SHP77 (cell line): Measurements from ENCODE around the gene TRIM59.
A peak's percentile ranks its signal among the peaks of the same experiment; 100 is the strongest.

Experiments
- DNase-seq, 2 experiments: peaks; one replicate each; lab custom pipeline; 2025; lab: John Stamatoyannopoulos, UW

Gene TRIM59

DNA sequence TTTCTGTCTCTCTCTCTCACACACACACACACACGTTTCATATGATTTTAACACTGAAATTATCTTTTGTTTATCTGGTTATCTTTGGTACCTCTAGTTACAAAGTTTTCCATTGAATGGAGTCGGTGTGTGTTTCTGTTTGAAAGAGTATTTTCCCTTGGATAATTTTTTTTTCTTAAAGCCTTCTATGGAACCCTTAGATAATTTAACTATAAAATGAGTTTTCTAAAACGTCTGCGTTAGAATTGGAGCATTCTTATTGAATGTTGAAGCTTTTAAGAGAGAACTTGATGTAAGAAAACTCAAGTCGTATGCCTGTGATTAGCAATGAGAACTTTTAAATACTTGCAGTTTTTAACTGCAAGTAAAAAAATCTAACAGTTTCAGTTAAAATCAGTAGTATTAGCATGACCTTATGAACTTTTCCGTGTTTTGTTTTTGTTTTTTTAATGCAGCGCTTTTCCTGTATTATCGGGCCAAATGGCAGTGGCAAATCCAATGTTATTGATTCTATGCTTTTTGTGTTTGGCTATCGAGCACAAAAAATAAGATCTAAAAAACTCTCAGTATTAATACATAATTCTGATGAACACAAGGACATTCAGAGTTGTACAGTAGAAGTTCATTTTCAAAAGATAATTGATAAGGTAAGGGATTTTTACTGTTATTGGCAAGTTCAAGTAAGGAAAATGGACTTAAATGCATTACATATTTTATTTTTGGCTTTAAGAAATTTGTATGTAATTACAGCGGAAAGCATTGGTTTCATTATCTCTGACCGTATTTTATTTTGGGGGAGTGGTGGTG is 47.2 kb downstream of the TRIM59 start:
- DNase-seq = no peak

DNA sequence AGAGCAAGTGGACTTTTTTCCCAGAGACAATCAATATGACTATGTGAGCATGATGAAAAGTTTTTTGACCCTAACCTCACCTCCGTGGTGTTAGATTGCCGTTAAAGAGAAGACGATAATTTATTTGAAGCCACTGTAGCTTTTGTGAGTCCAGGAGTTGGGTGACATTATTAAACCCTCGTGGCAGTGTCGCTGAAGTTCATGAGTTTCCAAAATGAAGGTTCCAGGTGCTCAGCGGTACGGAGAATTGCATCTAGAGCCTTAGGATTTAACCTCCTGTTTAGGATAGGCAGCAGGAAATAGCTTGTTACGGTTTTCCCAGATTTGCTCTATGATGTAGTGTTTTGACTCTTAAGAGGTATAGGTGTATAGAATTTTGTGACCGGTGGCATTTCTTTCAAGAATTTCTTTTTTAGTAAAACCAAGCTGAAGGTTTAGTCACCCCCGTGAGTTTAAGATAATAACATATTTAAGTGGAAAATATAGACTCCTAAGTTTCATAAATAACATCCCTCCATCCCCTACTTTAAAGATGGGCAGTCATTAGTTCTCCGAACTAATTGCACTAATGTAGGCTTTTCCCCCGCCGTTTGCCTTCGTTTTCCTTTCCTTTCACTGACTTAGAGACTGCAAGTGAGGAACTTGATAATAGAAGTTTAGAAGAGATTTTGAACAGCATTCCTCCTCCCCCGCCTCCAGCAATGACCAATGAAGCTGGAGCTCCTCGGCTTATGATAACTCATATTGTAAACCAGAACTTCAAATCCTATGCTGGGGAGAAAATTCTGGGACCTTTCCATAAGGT is 48.1 kb downstream of the TRIM59 start:
- DNase-seq = no peak

DNA sequence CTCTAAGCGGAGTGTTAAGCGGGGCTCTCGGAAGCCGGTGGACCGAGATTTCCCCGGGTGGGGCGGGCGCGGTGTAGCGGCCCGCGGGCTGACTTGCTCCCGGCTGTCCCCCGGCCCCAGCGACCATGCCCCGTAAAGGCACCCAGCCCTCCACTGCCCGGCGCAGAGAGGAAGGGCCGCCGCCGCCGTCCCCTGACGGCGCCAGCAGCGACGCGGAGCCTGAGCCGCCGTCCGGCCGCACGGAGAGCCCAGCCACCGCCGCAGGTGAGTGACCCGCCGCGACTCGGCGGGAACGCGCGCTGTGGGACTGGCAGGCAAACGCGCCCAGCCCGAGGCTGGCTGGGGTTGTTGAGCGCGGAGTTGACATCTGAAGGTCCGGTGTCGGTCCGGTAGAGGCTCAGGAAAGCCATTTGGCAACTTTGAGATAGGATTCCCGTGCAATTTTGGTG is 48.9 kb downstream of the TRIM59 start:
- no peak for DNase-seq

DNA sequence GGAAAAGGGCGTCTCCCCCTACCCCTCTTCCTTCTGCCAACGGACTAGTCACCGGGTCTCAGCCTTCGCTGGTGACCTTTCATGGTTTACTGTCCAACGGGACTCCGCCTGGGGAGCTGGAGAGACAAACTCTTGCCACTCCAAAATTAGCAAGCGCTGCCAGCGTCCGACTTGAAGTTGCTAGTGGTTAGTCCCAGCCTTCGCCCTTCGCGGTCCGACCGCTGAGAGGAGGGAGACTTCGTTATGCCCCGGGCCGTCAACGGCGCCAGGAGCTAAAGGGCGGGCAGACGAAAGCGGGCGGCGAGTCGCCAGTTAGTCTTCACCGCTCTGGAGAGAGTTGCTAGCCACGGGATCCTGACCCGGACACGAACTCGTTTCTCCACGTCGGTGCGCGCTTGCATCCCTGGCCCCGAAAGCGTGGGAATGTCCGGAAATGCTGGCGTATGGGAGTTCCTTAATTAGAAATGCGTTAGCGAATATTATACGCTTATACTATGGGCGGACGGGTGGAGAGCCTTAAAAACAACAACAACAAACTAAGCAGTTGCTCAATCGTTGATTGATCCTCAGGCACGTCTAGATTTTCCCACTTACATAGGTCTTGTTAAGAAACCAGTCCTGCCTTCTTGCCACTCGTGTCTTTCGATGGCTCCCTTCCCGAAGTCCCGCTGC is 49.4 kb downstream of the TRIM59 start:
- no peak for DNase-seq

DNA sequence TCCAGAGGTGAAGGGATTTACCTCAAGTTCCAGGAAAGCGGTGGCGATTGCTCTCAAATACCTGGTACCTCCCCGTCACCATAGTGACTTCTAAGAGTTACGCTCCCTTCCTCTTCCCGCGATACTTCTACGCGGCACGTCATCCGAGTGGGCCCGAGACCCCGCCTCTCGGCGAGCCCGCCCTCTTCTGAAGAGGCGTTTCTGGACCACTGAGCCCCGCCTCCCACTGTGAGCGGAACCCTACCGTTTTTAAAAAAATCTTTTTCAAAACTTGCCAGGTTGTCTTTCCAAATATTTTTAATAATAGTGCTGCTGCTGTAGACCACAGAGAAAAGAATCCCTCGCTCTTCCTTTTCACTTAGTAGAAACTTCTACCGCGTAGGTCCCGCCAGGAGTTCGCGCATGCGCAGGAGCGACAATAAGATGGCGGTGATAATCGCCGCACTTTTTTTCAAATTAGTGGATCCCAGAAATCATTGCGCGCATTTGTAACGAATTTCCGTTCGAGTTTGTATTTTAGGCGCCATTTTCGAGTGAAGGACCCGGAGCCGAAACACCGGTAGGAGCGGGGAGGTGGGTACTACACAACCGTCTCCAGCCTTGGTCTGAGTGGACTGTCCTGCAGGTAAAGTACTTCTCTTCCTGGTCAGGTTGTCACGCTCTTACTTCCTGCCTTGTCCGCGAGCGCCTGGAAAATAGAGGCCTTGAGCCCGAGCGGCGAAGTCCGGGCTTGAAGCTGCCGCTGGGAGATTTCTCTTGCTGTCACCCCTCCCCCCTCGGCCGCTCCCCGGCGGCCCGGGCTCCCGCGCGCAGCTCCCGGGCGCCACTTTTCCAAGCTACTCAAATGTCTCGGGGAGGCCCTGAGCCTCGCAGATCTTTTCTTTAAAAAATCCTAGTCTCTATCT is 50.2 kb downstream of the TRIM59 start, which contains the start of the genes IFT80 and SMC4:
IFT80 (minus strand) TSS at position 101 of the 905 bp plus-strand sequence. CDS start 14,625 bp downstream, outside the sequence.
SMC4 (plus strand) TSS at position 526 of the 905 bp plus-strand sequence. CDS start 1,177 bp downstream, outside the sequence.
- peak; percentile 88 to 89 for DNase-seq

DNA sequence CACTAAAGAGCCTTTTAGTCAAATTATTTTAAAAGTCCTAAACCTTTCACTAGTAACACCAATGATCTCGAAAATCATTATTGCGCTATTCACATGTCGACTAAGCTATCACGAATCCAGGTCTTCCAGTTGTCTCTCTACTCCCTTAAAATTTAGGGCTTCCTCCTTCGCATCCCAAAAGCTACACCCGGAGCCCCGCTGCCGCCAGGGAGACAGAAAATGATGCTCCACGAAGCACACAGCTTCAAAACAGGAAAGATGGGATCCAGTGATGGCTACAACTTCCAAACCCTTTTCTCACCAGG is 50.8 kb downstream of the TRIM59 start:
- no peak for DNase-seq

DNA sequence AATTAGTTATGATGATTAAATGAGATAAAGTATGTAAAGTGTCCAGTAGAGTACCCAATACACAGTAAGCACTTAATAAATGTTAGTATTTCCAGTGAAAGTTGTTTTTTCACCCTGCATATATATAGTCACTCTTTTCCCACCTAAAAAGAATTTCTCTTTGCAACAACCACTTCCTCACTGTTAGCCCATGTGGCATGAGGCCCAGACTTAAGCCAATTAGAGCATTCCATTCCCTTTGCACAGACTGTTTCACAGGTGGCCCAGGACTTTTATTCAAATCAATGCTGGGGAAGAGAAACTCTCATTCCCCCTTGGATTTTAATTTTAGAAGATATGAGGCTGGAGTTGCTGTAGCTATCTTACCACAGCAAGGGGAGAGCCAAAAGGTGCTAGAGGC is 54.3 kb downstream of the TRIM59 start:
- DNase-seq = no peak

DNA sequence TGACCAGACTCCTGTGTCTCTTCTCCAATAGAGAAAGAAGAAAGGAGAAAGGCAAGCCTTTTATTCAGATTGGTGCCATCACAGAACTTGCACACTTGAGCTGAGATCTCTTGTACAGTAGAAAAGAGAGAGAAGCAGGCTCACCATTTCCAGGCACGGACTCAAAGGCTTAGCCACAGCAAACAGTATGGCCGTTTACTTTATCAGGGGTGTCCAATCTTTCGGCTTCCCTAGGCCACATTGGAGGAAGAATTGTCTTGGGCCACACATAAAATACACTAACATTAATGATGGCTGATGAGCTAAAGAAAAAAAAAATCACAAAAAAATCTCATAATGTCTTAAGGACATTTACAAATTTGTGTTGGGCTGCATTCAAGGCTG is 55.6 kb downstream of the TRIM59 start:
- DNase-seq = no peak

DNA sequence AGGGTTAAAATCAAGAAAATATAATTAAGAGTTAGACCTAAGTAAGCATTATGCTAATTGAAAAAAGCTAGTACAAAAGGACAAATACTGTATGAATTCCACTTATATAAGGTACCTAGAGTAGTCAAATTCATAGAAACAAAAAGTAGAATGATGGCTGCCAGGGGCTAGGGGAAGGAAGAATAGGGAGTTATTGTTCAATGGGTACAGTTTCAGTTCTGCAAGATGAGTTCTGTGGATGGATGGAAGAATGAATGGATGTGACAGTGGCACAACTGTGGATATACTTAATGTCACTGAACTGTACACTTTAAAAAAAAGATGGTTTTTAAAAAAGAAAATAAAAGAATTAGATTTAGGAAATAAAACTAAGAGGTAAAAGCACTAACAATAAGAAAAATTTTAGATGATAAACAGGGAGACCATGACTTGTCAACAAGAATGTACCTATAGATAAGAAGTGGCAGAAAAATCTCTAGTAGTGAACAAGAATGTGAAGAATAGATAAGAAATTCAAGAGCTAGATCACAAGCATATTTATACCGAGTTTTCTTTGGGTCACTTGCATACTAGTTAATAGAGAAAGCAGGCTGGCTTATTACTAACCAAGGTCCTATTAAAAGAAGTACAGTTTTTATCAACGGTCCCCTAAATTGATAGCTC is 56.1 kb downstream of the TRIM59 start:
- no peak for DNase-seq

DNA sequence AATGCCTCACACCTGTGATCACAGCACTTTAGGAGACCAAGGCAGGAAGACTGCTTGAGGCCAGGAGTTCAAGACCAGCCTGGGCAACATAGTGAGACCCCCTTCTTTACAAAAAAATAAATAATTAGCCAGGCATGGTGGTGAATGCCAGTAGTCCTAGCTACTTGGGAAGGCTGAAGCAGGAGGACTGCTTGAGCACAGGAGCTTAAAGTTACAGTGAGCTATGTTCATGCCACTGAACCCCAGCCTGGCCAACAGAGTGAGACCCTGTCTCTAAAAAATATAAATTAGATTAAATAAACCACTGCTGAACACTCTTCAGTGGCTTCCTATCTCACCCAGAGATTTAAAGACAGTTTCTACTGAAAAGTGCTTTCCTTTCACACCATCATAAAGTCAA is 56.8 kb downstream of the TRIM59 start:
- DNase-seq = no peak

DNA sequence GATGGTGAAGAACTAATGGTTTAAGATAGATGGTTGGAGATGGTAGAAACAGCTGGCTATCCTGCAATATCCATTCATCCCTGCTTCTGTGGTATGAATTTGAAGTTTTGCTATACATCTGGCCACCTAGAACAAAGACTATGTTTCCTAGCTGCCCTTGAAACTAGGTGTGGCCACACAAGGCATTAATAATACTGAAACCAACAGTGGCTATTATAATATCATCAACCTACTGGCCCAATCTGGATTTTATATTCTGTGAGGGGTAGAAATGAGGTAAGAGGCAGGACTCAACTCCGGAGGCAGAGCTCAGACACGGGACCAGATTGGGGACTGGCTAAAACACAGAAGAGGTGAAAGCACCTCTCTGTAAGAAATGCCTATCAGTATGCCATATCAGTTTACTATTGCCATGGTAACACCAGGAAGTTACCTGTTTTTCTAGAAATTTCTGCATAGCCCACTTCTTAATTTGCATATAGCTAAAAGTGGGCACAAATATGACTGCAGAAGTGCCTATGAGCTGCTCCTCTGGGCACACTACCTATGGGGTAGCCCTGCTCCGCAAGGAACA is 58.9 kb downstream of the TRIM59 start:
- no peak for DNase-seq
